BJ (cell line): ENCODE data around the gene COCH. TPM values are rescaled to one million over a fixed set of nuclear protein-coding genes. Genes with fewer than 3 reads are reported as not detected.

ENCODE experiments used
- CTCF ChIA-PET: fragments of 350-600 bp; formaldehyde crosslinking; extraction: SDS; loops from one replicate; lab custom pipeline; 2021; ENCODE audit warnings: antibody characterized with exemption, inconsistent platforms; lab: Yijun Ruan, JAX
- POLR2A ChIA-PET: fragments of 300-600 bp; sonication (Branson Sonifier 250); formaldehyde crosslinking; extraction: SDS; loops from one replicate; lab custom pipeline; 2021; ENCODE audit warnings: antibody characterized with exemption; lab: Charles Lee
- DNase-seq: peaks from one replicate; pipeline ENCODE4 v3.0.0-alpha.2; 2011; ENCODE audit warnings: low read depth
- H3K27me3 ChIP-seq: 2 replicates; pipeline ENCODE4 v1.6.0; 2011; ENCODE audit warnings: low read length; ENCODE audit not compliant: control insufficient read depth, insufficient read depth
- H3K36me3 ChIP-seq: 2 replicates; pipeline ENCODE4 v1.5.1; 2011; ENCODE audit warnings: low read length; ENCODE audit not compliant: control insufficient read depth, insufficient read depth
- H3K4me3 ChIP-seq: 2 replicates; pipeline ENCODE4 v1.5.1; 2011; ENCODE audit warnings: low read depth, mild to moderate bottlenecking, control low read depth, low read length
- polyA plus RNA-seq: library from polyadenylated mRNA; depleted of rRNA; stranded (reverse); fragments of >200 nt; gene quantifications from 2 replicates; pipeline ENCODE4 v1.2.3, GENCODE V29; 2011
- TF ChIP-seq, protein P1 (sequence below): IDR thresholded peaks from 2 replicates; pipeline ENCODE4 v1.5.1; 2011; ENCODE audit warnings: low read depth, mild to moderate bottlenecking, control low read depth, inconsistent platforms, low read length, moderate library complexity; ENCODE audit not compliant: insufficient read depth

COCH gene
- polyA plus RNA-seq, 1 experiment: 0.10 TPM

DNA sequence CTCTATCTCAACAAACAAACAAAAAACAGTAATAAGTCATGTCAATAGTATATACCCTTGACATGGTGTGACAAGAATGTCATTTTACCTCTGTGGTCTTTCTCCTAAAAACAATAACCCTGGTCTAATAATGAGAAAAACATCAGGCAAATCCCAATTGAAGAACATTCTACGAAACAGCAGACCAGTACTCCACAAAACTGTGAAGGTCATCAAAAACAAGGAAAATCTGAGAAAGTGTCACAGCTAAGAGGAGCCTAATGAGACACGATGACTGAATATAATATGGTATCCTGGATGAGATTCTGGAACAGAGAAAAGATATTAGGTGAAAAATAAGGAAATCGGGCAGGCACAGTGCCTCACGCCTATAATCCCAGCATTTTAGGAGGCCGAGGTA lies 5.6 kb upstream of the COCH start:
- Histone ChIP-seq H3K36me3 (no peaks in the 10 kb centered on the region), H3K27me3 (peaks cover 9% of the 10 kb centered on the region), H3K4me3 (no peak overlapping the region)
- DNase-seq: no peak
- CTCF ChIA-PET: interaction anchor here (0.7 kb wide), 1 partner anchor 65 kb away, joined by 3 read pairs; no protein-coding TSS in a partner anchor
- TF ChIP-seq, protein P1, sequence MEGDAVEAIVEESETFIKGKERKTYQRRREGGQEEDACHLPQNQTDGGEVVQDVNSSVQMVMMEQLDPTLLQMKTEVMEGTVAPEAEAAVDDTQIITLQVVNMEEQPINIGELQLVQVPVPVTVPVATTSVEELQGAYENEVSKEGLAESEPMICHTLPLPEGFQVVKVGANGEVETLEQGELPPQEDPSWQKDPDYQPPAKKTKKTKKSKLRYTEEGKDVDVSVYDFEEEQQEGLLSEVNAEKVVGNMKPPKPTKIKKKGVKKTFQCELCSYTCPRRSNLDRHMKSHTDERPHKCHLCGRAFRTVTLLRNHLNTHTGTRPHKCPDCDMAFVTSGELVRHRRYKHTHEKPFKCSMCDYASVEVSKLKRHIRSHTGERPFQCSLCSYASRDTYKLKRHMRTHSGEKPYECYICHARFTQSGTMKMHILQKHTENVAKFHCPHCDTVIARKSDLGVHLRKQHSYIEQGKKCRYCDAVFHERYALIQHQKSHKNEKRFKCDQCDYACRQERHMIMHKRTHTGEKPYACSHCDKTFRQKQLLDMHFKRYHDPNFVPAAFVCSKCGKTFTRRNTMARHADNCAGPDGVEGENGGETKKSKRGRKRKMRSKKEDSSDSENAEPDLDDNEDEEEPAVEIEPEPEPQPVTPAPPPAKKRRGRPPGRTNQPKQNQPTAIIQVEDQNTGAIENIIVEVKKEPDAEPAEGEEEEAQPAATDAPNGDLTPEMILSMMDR: no peak
- POLR2A ChIA-PET: no interaction called here

DNA sequence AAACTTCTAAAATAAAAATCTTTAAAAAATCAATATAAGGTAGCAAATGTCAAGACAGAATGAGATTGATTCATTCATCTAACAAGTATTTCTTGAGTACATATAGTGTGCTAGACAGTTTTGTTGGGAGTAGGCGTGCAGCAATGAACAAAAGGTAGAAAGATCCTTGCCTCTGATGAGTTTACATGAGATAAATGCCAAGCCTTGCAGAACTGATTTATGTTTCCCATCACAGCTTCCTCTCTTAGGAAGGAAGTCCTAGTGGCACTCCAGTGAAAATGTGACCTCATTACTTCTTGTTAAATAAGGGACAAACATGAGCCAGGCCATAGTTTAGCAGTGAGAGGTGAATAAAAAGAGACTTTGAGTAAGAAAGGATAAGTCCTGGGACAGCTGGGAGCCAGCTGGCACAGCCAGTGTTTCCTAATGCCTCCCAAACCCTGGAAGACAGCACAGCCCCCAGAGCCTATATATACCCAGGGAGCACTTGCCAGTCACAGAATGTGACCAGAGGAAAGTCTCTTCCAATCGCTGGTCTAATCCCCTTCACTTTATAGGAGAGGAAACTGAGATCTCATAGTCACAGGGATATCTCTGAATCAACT lies 4.7 kb upstream of the COCH start:
- Histone ChIP-seq H3K4me3 (no peak overlapping the region), H3K27me3 (peaks cover 15% of the 10 kb centered on the region), H3K36me3 (no peaks in the 10 kb centered on the region)
- ChIA-PET CTCF (no interaction called here), POLR2A (no interaction called here)
- no peak for DNase-seq
- TF ChIP-seq, protein P1: no peak

DNA sequence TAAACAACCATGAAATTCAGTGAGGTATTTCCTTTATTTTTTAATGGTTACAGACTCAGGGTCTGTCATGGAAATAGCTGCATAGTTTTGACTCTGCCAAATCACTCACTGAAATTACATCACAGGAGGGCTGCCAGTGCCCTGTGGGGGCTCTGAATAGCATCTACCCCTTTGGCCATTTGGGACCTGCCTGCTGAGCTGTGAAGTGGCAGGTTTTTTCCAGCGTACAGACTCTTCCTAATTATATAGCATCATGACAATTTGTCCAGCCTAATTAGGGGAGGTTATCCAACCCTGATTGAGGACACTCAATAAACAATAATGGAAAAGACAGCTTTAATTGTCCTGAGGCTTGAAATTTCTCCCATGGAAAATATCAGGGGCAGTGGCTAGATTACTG lies 1.8 kb upstream of the COCH start:
- DNase-seq: no peak
- H3K27me3 ChIP-seq: peaks cover 31% of the 10 kb centered on the region
- TF ChIP-seq, protein P1: no peak
- H3K4me3 ChIP-seq: no peak overlapping the region
- ChIA-PET CTCF (no interaction called here), POLR2A (interaction anchor here (0.7 kb wide), 1 partner anchor 335 kb away, joined by 4 read pairs; no protein-coding TSS in a partner anchor)
- no peaks in the 10 kb centered on the region for H3K36me3 ChIP-seq

DNA sequence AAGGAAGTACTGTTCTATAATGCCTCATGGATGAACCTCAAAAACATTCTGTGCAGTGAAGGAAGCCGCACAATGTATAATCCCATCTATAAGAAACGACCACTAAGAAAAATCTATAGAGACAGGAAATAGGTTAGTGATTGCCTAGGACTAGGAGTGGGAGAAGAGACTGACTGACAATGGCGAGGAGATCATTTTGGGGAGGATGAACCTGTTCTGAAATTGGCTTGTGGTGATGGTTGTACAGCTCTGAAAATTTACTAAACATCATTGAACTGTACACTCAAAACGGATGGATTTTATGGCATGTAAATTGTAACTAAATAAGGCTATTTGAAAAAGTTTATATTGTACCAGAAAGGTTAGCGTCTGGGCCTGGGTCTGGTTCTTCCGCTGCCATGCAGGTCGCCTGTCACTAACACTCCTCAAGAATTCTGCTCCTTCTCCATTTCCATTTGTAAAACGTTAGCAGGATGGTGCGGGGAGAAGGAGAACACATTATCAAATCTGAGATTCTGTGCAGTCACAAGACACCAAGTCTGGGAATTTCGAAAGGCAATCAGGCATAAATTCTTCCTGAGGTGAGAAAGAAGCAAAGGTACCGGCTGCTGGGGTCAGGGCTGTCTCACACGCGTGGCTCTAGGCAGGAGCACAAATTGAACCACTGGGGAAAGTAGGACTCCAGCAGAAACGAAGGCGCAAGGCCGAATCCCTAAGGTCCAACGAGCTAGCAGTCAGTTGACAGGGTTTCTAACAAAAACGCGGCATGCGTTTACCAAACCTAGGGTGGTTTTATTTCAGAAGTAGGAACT lies 845 bp upstream of the COCH start:
- Histone ChIP-seq H3K4me3 (no peak overlapping the region), H3K36me3 (no peaks in the 10 kb centered on the region), H3K27me3 (peaks cover 31% of the 10 kb centered on the region)
- no peak for DNase-seq
- TF ChIP-seq, protein P1: no peak
- ChIA-PET CTCF (no interaction called here), POLR2A (no interaction called here)
